Muscle layer of colon (tissue), 2 donors: Measurements from ENCODE around the gene RBMS1.
A peak's percentile ranks its signal among the peaks of the same experiment; 100 is the strongest.

ENCODE experiments used
- H3K27ac ChIP-seq: one replicate; pipeline ENCODE4 v1.7.0; 2013; ENCODE audit warnings: low read depth, mild to moderate bottlenecking, low read length, moderate library complexity
- H3K27me3 ChIP-seq, 2 donors: one replicate each; pipeline ENCODE4 v1.7.0; 2013; ENCODE audit warnings: low read length in 2 of 2, mild to moderate bottlenecking in 2 of 2; ENCODE audit not compliant: insufficient read depth in 2 of 2, control insufficient read depth in 1 of 2
- H3K36me3 ChIP-seq: one replicate; pipeline ENCODE4 v1.7.0; 2013; ENCODE audit warnings: mild to moderate bottlenecking, low read length; ENCODE audit not compliant: insufficient read depth
- H3K4me1 ChIP-seq: one replicate; pipeline ENCODE4 v1.7.0; 2013; ENCODE audit warnings: mild to moderate bottlenecking, low read length; ENCODE audit not compliant: insufficient read depth
- H3K4me3 ChIP-seq, 2 donors: one replicate each; pipeline ENCODE4 v1.7.0; 2013; ENCODE audit warnings: low read length in 2 of 2, low read depth in 1 of 2, mild to moderate bottlenecking in 1 of 2, moderate library complexity in 1 of 2
- H3K9ac ChIP-seq: one replicate; pipeline ENCODE4 v1.7.0; 2013; ENCODE audit warnings: low read length
- H3K9me3 ChIP-seq: one replicate; pipeline ENCODE4 v1.7.0; 2013; ENCODE audit warnings: mild to moderate bottlenecking, low read length
- donor health status: abdominal sarcoma.
- donor health status: Adenocarcinoma of cecum.

RBMS1 gene

DNA sequence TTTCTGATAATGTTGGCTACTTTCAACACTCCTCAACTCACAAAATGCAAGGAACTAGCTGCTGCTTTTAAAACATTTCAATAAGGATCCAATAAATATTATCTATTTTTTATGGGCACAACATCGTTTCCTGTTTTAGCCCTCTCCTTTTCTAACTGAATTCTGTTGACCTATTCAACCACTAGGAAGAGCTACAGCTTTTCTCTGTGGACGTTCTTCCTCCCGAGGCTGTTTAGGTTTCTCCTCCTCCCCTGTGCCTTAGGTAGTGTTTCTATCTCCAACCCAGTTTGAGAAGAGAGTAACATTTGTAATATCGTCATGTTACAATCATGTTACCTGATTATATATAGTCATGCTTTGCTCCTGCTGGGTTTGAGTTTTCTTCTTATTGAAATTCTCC, 202.2 kb downstream of the RBMS1 start:
- peaks cover 8% of the 10 kb centered on the region for H3K36me3 ChIP-seq
- no peak overlapping the region for H3K27ac ChIP-seq
- H3K27me3 ChIP-seq: no peaks in the 10 kb centered on the region
- H3K4me1 ChIP-seq: peaks cover 65% of the 10 kb centered on the region
- H3K4me3 ChIP-seq: no peak overlapping the region
- no peaks in the 10 kb centered on the region for H3K9me3 ChIP-seq
- no peak overlapping the region for H3K9ac ChIP-seq

DNA sequence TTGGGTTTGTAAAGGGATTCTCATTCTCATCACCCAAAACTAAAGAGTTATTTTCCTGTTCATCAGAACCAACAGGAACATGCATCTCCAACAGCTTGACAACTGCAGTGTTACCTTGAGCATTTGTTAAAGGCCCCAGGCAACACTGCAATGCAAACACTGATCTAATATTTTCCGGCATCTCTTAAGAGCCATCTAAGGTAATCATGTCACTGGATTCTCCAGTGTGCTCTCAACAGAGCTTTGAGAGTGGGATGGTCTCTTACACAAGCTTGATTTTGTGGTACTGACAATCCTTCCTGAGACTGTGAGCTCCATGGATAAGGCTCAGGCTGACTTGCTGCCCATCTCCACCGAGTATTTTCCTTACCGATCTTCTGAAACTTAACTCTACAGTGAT, 203.0 kb downstream of the RBMS1 start:
- Histone ChIP-seq H3K4me3 (no peak overlapping the region), H3K9ac (no peak overlapping the region), H3K36me3 (peaks cover 10% of the 10 kb centered on the region), H3K4me1 (peaks cover 61% of the 10 kb centered on the region), H3K27ac (no peak overlapping the region), H3K9me3 (no peaks in the 10 kb centered on the region), H3K27me3 (no peaks in the 10 kb centered on the region)

GRCh38 chr2:160289831-160290230, 203.8 kb downstream of the RBMS1 start:
- Histone ChIP-seq H3K27me3 (no peaks in the 10 kb centered on the region), H3K4me1 (peaks cover 54% of the 10 kb centered on the region), H3K36me3 (peaks cover 12% of the 10 kb centered on the region), H3K4me3 (no peak overlapping the region), H3K9ac (no peak overlapping the region), H3K9me3 (no peaks in the 10 kb centered on the region), H3K27ac (no peak overlapping the region)

- no peak overlapping the region for H3K9ac ChIP-seq
- H3K27ac ChIP-seq: peak overlapping the region; percentile 25
- peaks cover 20% of the 10 kb centered on the region for H3K36me3 ChIP-seq
- peaks cover 47% of the 10 kb centered on the region for H3K4me1 ChIP-seq
- H3K4me3 ChIP-seq: no peak overlapping the region
- no peaks in the 10 kb centered on the region for H3K27me3 ChIP-seq
- no peaks in the 10 kb centered on the region for H3K9me3 ChIP-seq
Observed at GRCh38 chr2:160289126-160289525, 204.5 kb downstream of the RBMS1 start.

- peaks cover 28% of the 10 kb centered on the region for H3K36me3 ChIP-seq
- H3K27me3 ChIP-seq: no peaks in the 10 kb centered on the region
- no peak overlapping the region for H3K27ac ChIP-seq
- no peak overlapping the region for H3K4me3 ChIP-seq
- H3K9me3 ChIP-seq: no peaks in the 10 kb centered on the region
- no peak overlapping the region for H3K9ac ChIP-seq
- peaks cover 39% of the 10 kb centered on the region for H3K4me1 ChIP-seq
Observed at GRCh38 chr2:160288324-160288723, 205.3 kb downstream of the RBMS1 start.

- Histone ChIP-seq H3K4me1 (peaks cover 31% of the 10 kb centered on the region), H3K9me3 (no peaks in the 10 kb centered on the region), H3K27me3 (no peaks in the 10 kb centered on the region), H3K4me3 (no peak overlapping the region), H3K27ac (no peak overlapping the region), H3K9ac (no peak overlapping the region), H3K36me3 (peaks cover 35% of the 10 kb centered on the region)
Observed at GRCh38 chr2:160287476-160287875, 206.1 kb downstream of the RBMS1 start.

DNA sequence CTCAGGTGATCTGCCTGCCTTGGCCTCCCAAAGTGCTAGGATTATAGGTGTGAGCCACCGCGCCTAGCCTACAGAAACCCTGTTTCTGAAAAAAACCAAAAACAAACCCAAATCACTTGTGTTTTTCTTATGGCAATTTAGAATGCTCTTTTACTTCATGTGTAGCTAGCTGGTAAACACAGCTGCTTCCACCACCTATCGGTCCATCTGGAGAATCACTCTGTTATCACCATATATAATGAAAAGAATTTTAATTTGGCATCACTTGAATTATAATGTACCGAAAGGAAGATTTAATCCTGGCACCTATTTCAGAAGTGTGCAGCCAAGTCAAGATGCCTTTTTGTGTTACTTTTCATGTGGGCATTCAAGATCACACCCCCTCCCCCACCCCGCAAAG, 207.1 kb downstream of the RBMS1 start:
- H3K9ac ChIP-seq: no peak overlapping the region
- H3K4me1 ChIP-seq: peaks cover 22% of the 10 kb centered on the region
- no peak overlapping the region for H3K4me3 ChIP-seq
- H3K27me3 ChIP-seq: no peaks in the 10 kb centered on the region
- peaks cover 42% of the 10 kb centered on the region for H3K36me3 ChIP-seq
- H3K9me3 ChIP-seq: no peaks in the 10 kb centered on the region
- no peak overlapping the region for H3K27ac ChIP-seq

- H3K27ac ChIP-seq: no peak overlapping the region
- peaks cover 48% of the 10 kb centered on the region for H3K36me3 ChIP-seq
- peaks cover 11% of the 10 kb centered on the region for H3K4me1 ChIP-seq
Observed at GRCh38 chr2:160283675-160284074, 209.9 kb downstream of the RBMS1 start.

DNA sequence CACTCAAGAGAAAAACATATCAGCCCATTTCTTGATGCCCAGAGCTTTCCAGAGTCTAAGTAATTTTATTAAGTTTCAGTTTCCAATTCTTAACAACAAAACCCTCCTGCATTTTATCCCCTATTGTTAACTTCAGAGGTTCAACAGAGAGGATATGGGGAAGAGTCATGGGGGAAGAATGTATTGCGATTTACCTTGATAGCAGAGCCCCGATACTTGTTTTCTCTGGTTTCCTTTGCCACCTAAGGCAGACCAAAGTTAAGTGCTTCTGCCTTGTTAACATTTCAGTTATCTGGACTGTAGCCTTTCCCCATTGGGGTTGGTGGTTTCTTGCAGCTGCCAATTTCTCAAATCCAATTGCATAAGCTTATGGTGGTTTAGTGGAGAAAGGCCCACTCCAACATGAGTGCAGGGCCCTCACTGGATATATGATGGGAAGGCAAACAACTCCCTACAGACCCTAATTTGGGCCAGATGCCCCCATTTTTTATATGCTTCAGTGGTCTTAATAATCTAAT, 211.5 kb downstream of the RBMS1 start:
- peaks cover 62% of the 10 kb centered on the region for H3K36me3 ChIP-seq
- no peak overlapping the region for H3K4me3 ChIP-seq
- no peak overlapping the region for H3K27ac ChIP-seq
- no peaks in the 10 kb centered on the region for H3K27me3 ChIP-seq
- H3K9me3 ChIP-seq: no peaks in the 10 kb centered on the region
- H3K9ac ChIP-seq: no peak overlapping the region
- peaks cover 9% of the 10 kb centered on the region for H3K4me1 ChIP-seq

More at GRCh38 chr2:160283675-160284074, 209.9 kb downstream of the RBMS1 start:
- Histone ChIP-seq H3K9me3 (no peaks in the 10 kb centered on the region), H3K4me3 (no peak overlapping the region), H3K9ac (no peak overlapping the region), H3K27me3 (no peaks in the 10 kb centered on the region)

GRCh38 chr2:160281213-160281612, 212.4 kb downstream of the RBMS1 start:
- H3K4me3 ChIP-seq: no peak overlapping the region

DNA sequence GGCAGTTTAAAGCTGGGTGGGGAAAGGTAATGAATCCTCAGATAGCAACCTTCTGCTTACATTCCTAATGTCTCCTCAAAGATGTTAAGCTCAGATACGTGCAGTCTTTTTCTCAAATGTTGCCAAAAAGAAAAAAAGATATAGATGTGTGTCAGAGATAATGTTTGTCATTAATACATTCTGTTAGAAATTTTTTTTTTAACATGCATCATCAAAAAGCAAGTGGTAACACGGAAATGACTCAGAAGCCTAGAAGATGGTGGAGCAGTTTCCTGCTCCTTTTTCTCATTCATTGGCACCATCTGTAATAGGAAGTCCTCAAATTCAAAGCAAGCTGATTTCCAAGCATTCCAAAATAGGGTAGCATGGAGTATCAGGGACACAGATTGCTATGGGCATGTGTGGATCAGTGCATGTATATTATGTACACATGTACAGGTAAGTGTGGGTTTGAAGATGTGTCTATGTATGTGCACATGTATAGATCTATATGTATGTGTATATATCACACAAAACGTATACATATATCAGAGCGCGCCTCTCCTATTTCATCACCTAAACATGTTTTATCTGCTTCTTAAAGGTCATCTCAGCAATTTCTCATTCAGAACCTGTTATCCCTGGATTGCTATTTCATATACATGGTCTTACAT, 213.7 kb downstream of the RBMS1 start:
- Histone ChIP-seq H3K36me3 (peaks cover 68% of the 10 kb centered on the region), H3K4me1 (peaks cover 9% of the 10 kb centered on the region), H3K9me3 (no peaks in the 10 kb centered on the region), H3K27me3 (no peaks in the 10 kb centered on the region), H3K4me3 (no peak overlapping the region), H3K9ac (no peak overlapping the region), H3K27ac (no peak overlapping the region)

More at GRCh38 chr2:160281213-160281612, 212.4 kb downstream of the RBMS1 start:
- H3K27ac ChIP-seq: no peak overlapping the region
- no peaks in the 10 kb centered on the region for H3K27me3 ChIP-seq
- H3K9ac ChIP-seq: no peak overlapping the region
- no peaks in the 10 kb centered on the region for H3K9me3 ChIP-seq
- peaks cover 59% of the 10 kb centered on the region for H3K36me3 ChIP-seq
- H3K4me1 ChIP-seq: peaks cover 9% of the 10 kb centered on the region

DNA sequence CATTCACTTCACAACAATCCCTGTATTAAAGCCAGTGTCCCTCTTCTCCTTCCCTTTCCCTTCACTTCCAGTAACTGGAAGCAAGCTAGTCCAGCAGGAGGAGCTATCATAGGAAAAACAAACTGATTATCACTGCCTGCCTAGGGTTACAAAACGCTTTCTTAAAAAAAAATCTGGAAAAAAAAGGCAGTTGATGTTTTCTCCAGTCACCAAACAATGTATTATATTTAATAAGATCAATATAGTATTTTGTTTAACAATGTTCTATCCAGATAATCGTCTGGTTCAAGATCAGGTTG, 214.8 kb downstream of the RBMS1 start:
- Histone ChIP-seq H3K9ac (no peak overlapping the region), H3K27me3 (no peaks in the 10 kb centered on the region), H3K4me3 (no peak overlapping the region), H3K27ac (no peak overlapping the region), H3K9me3 (no peaks in the 10 kb centered on the region), H3K36me3 (peaks cover 62% of the 10 kb centered on the region), H3K4me1 (peaks cover 9% of the 10 kb centered on the region)
